ENCODE results near the gene DHX34. TPM values are rescaled to one million over a fixed set of nuclear protein-coding genes. Genes with fewer than 3 reads are reported as not detected.

DHX34 gene
- total and polyA plus RNA-seq, 2 donors (not counting 1 experiment from before 2014, with no cell fraction given): 2.6 to 8.3 TPM

- H3K79me2 ChIP-seq (ENCODE audit: control insufficient read depth, insufficient read depth, low read length): no peaks in the 10 kb centered on the region
- H3K9ac ChIP-seq (ENCODE audit: insufficient read depth, low read length): no peak overlapping the region
- H4K20me1 ChIP-seq (ENCODE audit: control insufficient read depth, extremely low read depth, insufficient read depth, low read length): no peaks in the 10 kb centered on the region
- no peak overlapping the region for H2AFZ ChIP-seq (ENCODE audit: low read length)
- H3K9me3 ChIP-seq (ENCODE audit: control insufficient read depth, insufficient read depth, low read depth, low read length): no peaks in the 10 kb centered on the region
- H3K4me3 ChIP-seq (replicated peaks in 1 of 4; ENCODE audit: control extremely low read depth in 1 of 4, insufficient read depth in 1 of 4, low read depth in 3 of 4, low read length in 4 of 4): no peak overlapping the region
- no peak overlapping the region for H3K4me2 ChIP-seq (ENCODE audit: extremely low read depth, insufficient read depth, low read length)
- H3K36me3 ChIP-seq (ENCODE audit: control insufficient read depth, insufficient read depth, low read length): no peaks in the 10 kb centered on the region
- TF ChIP-seq CTCF (conservative IDR thresholded peaks at IDR 0.05 in 1 of 2, IDR thresholded peaks at IDR 0.05 in 1 of 2; ENCODE audit: low read depth in 1 of 2, low read length in 2 of 2) (no peak), EZH2 (IDR thresholded peaks at IDR 0.05; ENCODE audit: low read length, missing control alignments) (no peak)
- DNase-seq (ENCODE audit: low read depth in 2 of 2): no peak
- no peaks in the 10 kb centered on the region for H3K4me1 ChIP-seq (ENCODE audit: control insufficient read depth, extremely low read depth, insufficient read depth, low read length)
- H3K27me3 ChIP-seq (ENCODE audit: control insufficient read depth, insufficient read depth, low read length): no peaks in the 10 kb centered on the region
- H3K27ac ChIP-seq (ENCODE audit: insufficient read depth, low read length): no peak overlapping the region
Observed at GRCh38 chr19:47303966-47304365, 45.1 kb upstream of the DHX34 start.

DNA sequence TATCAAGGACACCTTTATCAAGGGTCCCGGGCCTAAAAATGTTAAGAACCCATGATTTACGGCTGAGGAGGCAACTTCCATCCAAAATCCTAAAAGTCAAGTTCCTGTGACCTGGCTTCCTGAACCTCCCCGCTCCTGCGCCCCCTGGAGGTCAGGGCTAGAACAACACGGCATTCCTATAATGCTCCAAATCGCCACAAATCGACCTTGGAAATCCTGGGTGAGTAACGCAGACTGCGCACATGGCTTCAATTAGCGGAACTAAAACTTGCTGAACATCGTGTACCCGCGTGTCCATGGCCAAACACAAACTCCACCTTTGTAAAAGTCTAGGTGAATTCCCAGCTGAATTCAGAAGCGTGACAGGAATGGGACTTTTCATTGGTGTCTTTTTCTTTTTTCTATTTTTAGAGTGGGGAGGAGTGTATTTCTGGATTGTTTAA, 43.8 kb upstream of the DHX34 start:
- no peak overlapping the region for H3K27ac ChIP-seq (ENCODE audit: insufficient read depth, low read length)
- no peak overlapping the region for H3K9ac ChIP-seq (ENCODE audit: insufficient read depth, low read length)

GRCh38 chr19:47306303-47306702, 42.8 kb upstream of the DHX34 start:
- Histone ChIP-seq H3K9me3 (ENCODE audit: control insufficient read depth, insufficient read depth, low read depth, low read length) (no peaks in the 10 kb centered on the region), H2AFZ (ENCODE audit: low read length) (no peak overlapping the region), H3K4me2 (ENCODE audit: extremely low read depth, insufficient read depth, low read length) (no peak overlapping the region), H3K79me2 (ENCODE audit: control insufficient read depth, insufficient read depth, low read length) (no peaks in the 10 kb centered on the region), H3K36me3 (ENCODE audit: control insufficient read depth, insufficient read depth, low read length) (no peaks in the 10 kb centered on the region), H3K27me3 (ENCODE audit: control insufficient read depth, insufficient read depth, low read length) (no peaks in the 10 kb centered on the region), H3K4me3 (replicated peaks in 1 of 4; ENCODE audit: control extremely low read depth in 1 of 4, insufficient read depth in 1 of 4, low read depth in 3 of 4, low read length in 4 of 4) (no peak overlapping the region), H3K9ac (ENCODE audit: insufficient read depth, low read length) (no peak overlapping the region), H3K27ac (ENCODE audit: insufficient read depth, low read length) (no peak overlapping the region), H3K4me1 (ENCODE audit: control insufficient read depth, extremely low read depth, insufficient read depth, low read length) (no peaks in the 10 kb centered on the region), H4K20me1 (ENCODE audit: control insufficient read depth, extremely low read depth, insufficient read depth, low read length) (no peaks in the 10 kb centered on the region)
- no peak for DNase-seq (ENCODE audit: low read depth in 2 of 2)
- no peak for TF ChIP-seq CTCF (conservative IDR thresholded peaks at IDR 0.05 in 1 of 2, IDR thresholded peaks at IDR 0.05 in 1 of 2; ENCODE audit: low read depth in 1 of 2, low read length in 2 of 2)
- TF ChIP-seq EZH2 (IDR thresholded peaks at IDR 0.05; ENCODE audit: low read length, missing control alignments): no peak

More for the DNA sequence above, 43.8 kb upstream of the DHX34 start:
- Histone ChIP-seq H3K9me3 (ENCODE audit: control insufficient read depth, insufficient read depth, low read depth, low read length) (no peaks in the 10 kb centered on the region), H3K36me3 (ENCODE audit: control insufficient read depth, insufficient read depth, low read length) (no peaks in the 10 kb centered on the region), H3K79me2 (ENCODE audit: control insufficient read depth, insufficient read depth, low read length) (no peaks in the 10 kb centered on the region), H3K4me3 (replicated peaks in 1 of 4; ENCODE audit: control extremely low read depth in 1 of 4, insufficient read depth in 1 of 4, low read depth in 3 of 4, low read length in 4 of 4) (peak overlapping the region in 2 of 4 experiments; percentile 19 to 28), H2AFZ (ENCODE audit: low read length) (no peak overlapping the region), H3K4me2 (ENCODE audit: extremely low read depth, insufficient read depth, low read length) (peak overlapping the region; percentile 72), H3K27me3 (ENCODE audit: control insufficient read depth, insufficient read depth, low read length) (no peaks in the 10 kb centered on the region), H3K4me1 (ENCODE audit: control insufficient read depth, extremely low read depth, insufficient read depth, low read length) (no peaks in the 10 kb centered on the region), H4K20me1 (ENCODE audit: control insufficient read depth, extremely low read depth, insufficient read depth, low read length) (no peaks in the 10 kb centered on the region)
- no peak for TF ChIP-seq EZH2 (IDR thresholded peaks at IDR 0.05; ENCODE audit: low read length, missing control alignments)
- peak; percentile 95 to 100 for TF ChIP-seq CTCF (conservative IDR thresholded peaks at IDR 0.05 in 1 of 2, IDR thresholded peaks at IDR 0.05 in 1 of 2; ENCODE audit: low read depth in 1 of 2, low read length in 2 of 2)
- peak; percentile 79 to 92 for DNase-seq (ENCODE audit: low read depth in 2 of 2)

Measured in fibroblast of lung (primary cell).